Measurements from ENCODE around the gene PAXIP1. TPM values are rescaled to one million over a fixed set of nuclear protein-coding genes. Genes with fewer than 3 reads are reported as not detected.
"Not testable (repeated sequence)": the region's sequence is repeated elsewhere in the genome, so short reads cannot be mapped to it uniquely, and the experiment has no call there.

Gene PAXIP1
- total RNA-seq, 1 experiment from 2014 or later, result 32.1 TPM

GRCh38 chr7:154937837-154938236 is 65.1 kb downstream of the PAXIP1 start:
- ChIA-PET POLR2A (ENCODE audit: low non-redundant PET) (no interaction called here), CTCF (no interaction called here)
- intact Hi-C loops (cut with micrococcal nuclease; ENCODE audit: unreplicated experiment), result no loop called here
- H3K4me3 ChIP-seq (ENCODE audit: low read depth, low read length, poor library complexity, severe bottlenecking), result no peak overlapping the region
- BruUV-seq (replicated peaks), result no TSS peak
- no peaks in the 10 kb centered on the region for H3K4me1 ChIP-seq (ENCODE audit: insufficient read depth, low read length, poor library complexity, severe bottlenecking)
- H3K27ac ChIP-seq (ENCODE audit: low read depth, low read length, poor library complexity, severe bottlenecking), result no peak overlapping the region
- H3K27me3 ChIP-seq (replicated peaks; ENCODE audit: insufficient read depth, low read depth, low read length, poor library complexity), result no peaks in the 10 kb centered on the region
- peaks cover 4% of the 10 kb centered on the region for H3K36me3 ChIP-seq (ENCODE audit: insufficient read depth, low read length, poor library complexity, severe bottlenecking)
- TF ChIP-seq EZH2 (IDR thresholded peaks at IDR 0.05; ENCODE audit: borderline replicate concordance, low read depth, low read length, poor library complexity, severe bottlenecking), result no peak
- TF ChIP-seq, protein P1, sequence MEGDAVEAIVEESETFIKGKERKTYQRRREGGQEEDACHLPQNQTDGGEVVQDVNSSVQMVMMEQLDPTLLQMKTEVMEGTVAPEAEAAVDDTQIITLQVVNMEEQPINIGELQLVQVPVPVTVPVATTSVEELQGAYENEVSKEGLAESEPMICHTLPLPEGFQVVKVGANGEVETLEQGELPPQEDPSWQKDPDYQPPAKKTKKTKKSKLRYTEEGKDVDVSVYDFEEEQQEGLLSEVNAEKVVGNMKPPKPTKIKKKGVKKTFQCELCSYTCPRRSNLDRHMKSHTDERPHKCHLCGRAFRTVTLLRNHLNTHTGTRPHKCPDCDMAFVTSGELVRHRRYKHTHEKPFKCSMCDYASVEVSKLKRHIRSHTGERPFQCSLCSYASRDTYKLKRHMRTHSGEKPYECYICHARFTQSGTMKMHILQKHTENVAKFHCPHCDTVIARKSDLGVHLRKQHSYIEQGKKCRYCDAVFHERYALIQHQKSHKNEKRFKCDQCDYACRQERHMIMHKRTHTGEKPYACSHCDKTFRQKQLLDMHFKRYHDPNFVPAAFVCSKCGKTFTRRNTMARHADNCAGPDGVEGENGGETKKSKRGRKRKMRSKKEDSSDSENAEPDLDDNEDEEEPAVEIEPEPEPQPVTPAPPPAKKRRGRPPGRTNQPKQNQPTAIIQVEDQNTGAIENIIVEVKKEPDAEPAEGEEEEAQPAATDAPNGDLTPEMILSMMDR (conservative IDR thresholded peaks at IDR 0.05; ENCODE audit: low read depth, low read length), result no peak
- peaks cover 11% of the 10 kb centered on the region for H3K9me3 ChIP-seq (ENCODE audit: low read depth, low read length, poor library complexity, severe bottlenecking)
- DNase-seq (ENCODE audit: low spot score), result no peak

DNA sequence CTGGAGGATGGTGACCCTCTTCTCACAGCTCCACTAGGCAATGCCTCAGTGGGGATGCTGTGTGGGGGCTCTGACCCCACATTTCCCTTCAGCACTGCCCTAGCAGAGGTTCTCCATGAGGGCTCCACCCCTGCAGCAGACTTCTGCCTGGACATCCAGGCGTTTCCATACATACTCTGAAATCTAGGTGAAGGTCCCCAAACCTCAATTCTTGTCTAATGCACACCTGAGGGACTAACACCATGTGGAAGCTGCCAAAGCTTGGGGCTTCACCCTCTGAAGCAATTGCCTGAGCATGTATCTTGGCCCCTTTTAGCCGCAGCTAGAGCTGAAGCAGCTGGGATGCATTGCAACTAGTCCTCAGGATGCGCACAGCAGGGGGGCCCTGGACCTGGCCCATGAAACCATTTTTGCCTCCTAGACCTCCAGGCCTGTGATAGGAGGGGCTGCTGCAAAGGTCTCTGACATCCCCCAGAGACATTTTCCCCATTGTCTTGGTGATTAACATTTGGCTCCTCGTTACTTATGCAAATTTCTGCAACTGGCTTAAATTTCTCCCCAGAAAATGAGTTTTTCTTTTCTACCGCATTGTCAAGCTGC is 68.5 kb downstream of the PAXIP1 start:
- peaks cover 11% of the 10 kb centered on the region for H3K9me3 ChIP-seq (ENCODE audit: low read depth, low read length, poor library complexity, severe bottlenecking)
- POLR2A ChIA-PET (ENCODE audit: low non-redundant PET); CTCF ChIA-PET: not testable (repeated sequence)

DNA sequence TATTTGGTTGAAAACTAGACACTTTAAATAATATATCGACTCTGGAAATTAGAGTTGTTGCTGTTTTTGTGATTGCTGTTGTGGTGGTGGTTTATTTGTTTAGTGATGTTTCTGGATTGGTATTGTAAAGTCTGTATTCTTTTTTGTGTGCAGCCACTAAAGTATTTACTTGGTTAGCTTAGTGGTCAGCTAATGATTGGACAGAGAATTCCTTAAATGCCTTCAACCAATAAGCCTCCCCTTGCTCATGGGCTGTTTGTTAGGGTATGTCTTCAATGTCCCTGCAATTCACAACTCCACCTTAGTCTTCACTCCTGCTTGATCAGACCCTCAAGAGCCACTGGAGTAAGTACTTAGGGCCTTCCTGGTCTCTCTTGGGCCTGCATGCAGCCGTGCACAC is 71.0 kb downstream of the PAXIP1 start:
- ChIA-PET POLR2A (ENCODE audit: low non-redundant PET) (no interaction called here), CTCF (no interaction called here)
- no peaks in the 10 kb centered on the region for H3K4me1 ChIP-seq (ENCODE audit: insufficient read depth, low read length, poor library complexity, severe bottlenecking)
- no peaks in the 10 kb centered on the region for H3K27me3 ChIP-seq (replicated peaks; ENCODE audit: insufficient read depth, low read depth, low read length, poor library complexity)
- no peak overlapping the region for H3K4me3 ChIP-seq (ENCODE audit: low read depth, low read length, poor library complexity, severe bottlenecking)
- peaks cover 11% of the 10 kb centered on the region for H3K9me3 ChIP-seq (ENCODE audit: low read depth, low read length, poor library complexity, severe bottlenecking)
- BruUV-seq (replicated peaks), result no TSS peak
- DNase-seq (ENCODE audit: low spot score), result no peak
- no peaks in the 10 kb centered on the region for H3K36me3 ChIP-seq (ENCODE audit: insufficient read depth, low read length, poor library complexity, severe bottlenecking)
- intact Hi-C loops (cut with micrococcal nuclease; ENCODE audit: unreplicated experiment), result no loop called here
- no peak overlapping the region for H3K27ac ChIP-seq (ENCODE audit: low read depth, low read length, poor library complexity, severe bottlenecking)
- no peak for TF ChIP-seq EZH2 (IDR thresholded peaks at IDR 0.05; ENCODE audit: borderline replicate concordance, low read depth, low read length, poor library complexity, severe bottlenecking)
- TF ChIP-seq, protein P1 (conservative IDR thresholded peaks at IDR 0.05; ENCODE audit: low read depth, low read length), result no peak

More for the DNA sequence above, 68.5 kb downstream of the PAXIP1 start:
- H3K27ac ChIP-seq (ENCODE audit: low read depth, low read length, poor library complexity, severe bottlenecking); DNase-seq (ENCODE audit: low spot score); H3K36me3 ChIP-seq (ENCODE audit: insufficient read depth, low read length, poor library complexity, severe bottlenecking); H3K4me1 ChIP-seq (ENCODE audit: insufficient read depth, low read length, poor library complexity, severe bottlenecking); intact Hi-C loops (cut with micrococcal nuclease; ENCODE audit: unreplicated experiment); H3K4me3 ChIP-seq (ENCODE audit: low read depth, low read length, poor library complexity, severe bottlenecking); H3K27me3 ChIP-seq (replicated peaks; ENCODE audit: insufficient read depth, low read depth, low read length, poor library complexity); BruUV-seq (replicated peaks): not testable (repeated sequence)
